Endothelial cell of umbilical vein (primary cell): ENCODE results near the gene RBM17. TPM values are rescaled to one million over a fixed set of nuclear protein-coding genes. Genes with fewer than 3 reads are reported as not detected.

ENCODE experiments used
- BruUV-seq: library from RNA; stranded (reverse); fragments of 400-500 nt; replicated peaks from 2 replicates; lab custom pipeline; 2021; lab: Mats Ljungman, UMichigan
- CTCF ChIA-PET: fragments of 300-600, 350-600 bp; sonication (Branson Sonifier 250); formaldehyde crosslinking; loops from one replicate; lab custom pipeline; 2021; ENCODE audit warnings: antibody characterized with exemption, inconsistent platforms; lab: Charles Lee
- POLR2A ChIA-PET: fragments of 300-600, 350-600 bp; sonication (Branson Sonifier 250); formaldehyde crosslinking; loops from one replicate; lab custom pipeline; 2021; ENCODE audit warnings: antibody characterized with exemption, inconsistent platforms; lab: Charles Lee
- DNase-seq: peaks from one replicate; pipeline ENCODE4 v3.0.0-alpha.2; 2011; ENCODE audit warnings: low read depth, low spot score
- FAIRE-seq: peaks from 2 replicates; lab custom pipeline; 2011; peaks lifted over from hg19 to GRCh38; lab: Jason Lieb, UNC
- H2AFZ ChIP-seq: 2 replicates; pipeline ENCODE4 v1.6.0; 2012; ENCODE audit warnings: low read depth, low read length, control low read depth, inconsistent platforms
- H3K27ac ChIP-seq: 2 replicates; pipeline ENCODE4 v1.5.1; 2011; ENCODE audit warnings: low read depth, mild to moderate bottlenecking, control low read depth, low read length, moderate library complexity; ENCODE audit not compliant: insufficient read depth
- H3K27me3 ChIP-seq, 2 experiments: 2 replicates each; pipeline versions ENCODE4 v1.6.0 to v1.6.1; 2011; ENCODE audit warnings: low read length in 2 of 2, mixed read lengths in 1 of 2; ENCODE audit not compliant: control insufficient read depth in 2 of 2, insufficient read depth in 2 of 2
- H3K36me3 ChIP-seq, 2 experiments: 2 replicates in 1 of 2; 3 replicates in 1 of 2; pipeline ENCODE4 v1.5.1; 2011; ENCODE audit warnings: low read length in 2 of 2, mild to moderate bottlenecking in 1 of 2, moderate library complexity in 1 of 2; ENCODE audit not compliant: control insufficient read depth in 2 of 2, insufficient read depth in 2 of 2; ENCODE audit errors: extremely low read depth in 1 of 2
- H3K4me1 ChIP-seq: 3 replicates; pipeline ENCODE4 v1.5.1; 2011; ENCODE audit warnings: mild to moderate bottlenecking, low read length; ENCODE audit not compliant: control insufficient read depth, insufficient read depth; ENCODE audit errors: extremely low read depth
- H3K4me2 ChIP-seq: 2 replicates; pipeline ENCODE4 v1.6.1; 2011; ENCODE audit warnings: low read length, control low read depth, mixed read lengths; ENCODE audit not compliant: insufficient read depth
- H3K4me3 ChIP-seq, 3 experiments: fragments of 200-600 bp in 1 of 3; sonication (generic), shearing (Covaris generic) in 1 of 3; replicated peaks in 1 of 3; 2 replicates each; pipeline ENCODE4 v1.5.1; 2011 to 2016; ENCODE audit warnings: control low read depth in 3 of 3, low read length in 3 of 3, mild to moderate bottlenecking in 2 of 3, inconsistent platforms in 1 of 3, low read depth in 1 of 3, moderate library complexity in 1 of 3; ENCODE audit not compliant: insufficient read depth in 1 of 3
- H3K79me2 ChIP-seq: 2 replicates; pipeline ENCODE4 v1.6.0; 2012; ENCODE audit warnings: low read length, inconsistent platforms; ENCODE audit not compliant: control insufficient read depth, insufficient read depth
- H3K9ac ChIP-seq: replicated peaks from 2 replicates; pipeline ENCODE3; 2011; ENCODE audit warnings: low read length, control low read depth; ENCODE audit not compliant: insufficient read depth; ENCODE audit errors: extremely low read depth
- H3K9me1 ChIP-seq: replicated peaks from 3 replicates; pipeline ENCODE4 v1.6.0; 2011; ENCODE audit warnings: mild to moderate bottlenecking, low read length; ENCODE audit not compliant: control insufficient read depth, insufficient read depth; ENCODE audit errors: extremely low read depth
- H3K9me3 ChIP-seq: replicated peaks from 2 replicates; pipeline ENCODE4 v1.5.1; 2012; ENCODE audit warnings: low read length, inconsistent platforms; ENCODE audit not compliant: control insufficient read depth, insufficient read depth
- H4K20me1 ChIP-seq: replicated peaks from 2 replicates; pipeline ENCODE3; 2011; ENCODE audit warnings: mild to moderate bottlenecking, low read length; ENCODE audit not compliant: control insufficient read depth, insufficient read depth; ENCODE audit errors: extremely low read depth
- CTCF ChIP-seq, 2 donors: IDR thresholded peaks; 1 replicate in 1 of 2; 2 replicates in 1 of 2; pipeline ENCODE4 v1.5.1; 2011; ENCODE audit warnings: low read length in 2 of 2, mild to moderate bottlenecking in 2 of 2, moderate library complexity in 2 of 2, control low read depth in 1 of 2, inconsistent platforms in 1 of 2, low read depth in 1 of 2; ENCODE audit not compliant: insufficient read depth in 1 of 2; ENCODE audit errors: extremely low read depth in 1 of 2
- EZH2 ChIP-seq: IDR thresholded peaks from 2 replicates; pipeline ENCODE4 v1.6.1; 2012; ENCODE audit warnings: borderline replicate concordance, low read depth, mild to moderate bottlenecking, moderate library complexity, low read length, inconsistent platforms; ENCODE audit not compliant: severe bottlenecking
- FOS ChIP-seq: IDR thresholded peaks from 2 replicates; pipeline ENCODE4 v1.6.1; 2011; ENCODE audit warnings: mild to moderate bottlenecking, low read length, moderate library complexity, borderline replicate concordance; ENCODE audit not compliant: insufficient read depth
- GATA2 ChIP-seq: IDR thresholded peaks from 2 replicates; pipeline ENCODE4 v1.7.0; 2011; ENCODE audit warnings: low read depth, mild to moderate bottlenecking, moderate library complexity, mixed read lengths, low read length; ENCODE audit not compliant: insufficient read length, insufficient read depth
- JUN ChIP-seq: IDR thresholded peaks from 2 replicates; pipeline ENCODE4 v1.6.1; 2011; ENCODE audit warnings: borderline replicate concordance, low read depth; ENCODE audit not compliant: insufficient read length, insufficient read depth
- MAX ChIP-seq: IDR thresholded peaks from 2 replicates; pipeline ENCODE4 v1.6.1; 2011; ENCODE audit not compliant: insufficient read depth, insufficient read length
- POLR2A ChIP-seq: IDR thresholded peaks from 2 replicates; pipeline ENCODE4 v1.6.1; 2012; ENCODE audit warnings: low read depth, mild to moderate bottlenecking, control low read depth, low read length
- POLR2AphosphoS5 ChIP-seq: IDR thresholded peaks from 2 replicates; pipeline ENCODE4 v1.6.1; 2012; ENCODE audit warnings: low read depth, mild to moderate bottlenecking, control low read depth, low read length, moderate library complexity; ENCODE audit not compliant: insufficient read depth
- dilution Hi-C: fragments of 300-500 bp; cut with MboI; formaldehyde crosslinking; loops from one replicate; pipeline ENCODE4 v1.15.0; 2019; ENCODE audit warnings: low sequenced_read_pairs; ENCODE audit not compliant: extremely low pct_ligation_motif_present
- intact Hi-C: fragments of 100-400 bp; cut with micrococcal nuclease; formaldehyde crosslinking; loops from one replicate; pipeline ENCODE4 v1.10.0; 2022
- polyA plus RNA-seq, 4 experiments: library from polyadenylated mRNA; depleted of rRNA in 3 of 4; stranded (reverse) in 3 of 4; unstranded in 1 of 4; fragments of >200 nt; gene quantifications; 2 replicates each; pipeline versions ENCODE4 v1.2.1 to v1.2.3, GENCODE V29; 2011 to 2012; ENCODE audit warnings: missing spikeins in 1 of 4
- total RNA-seq: library from RNA; stranded (reverse); gene quantifications from 2 replicates; pipeline ENCODE4 v1.2.3, GENCODE V29; 2021

Gene RBM17
- total and polyA plus RNA-seq, 2 donors (not counting 3 experiments of a cell fraction or from before 2014, with no cell fraction given): 23.1 to 148 TPM

GRCh38 chr10:6059506-6059905, 29.3 kb upstream of the RBM17 start:
- CTCF ChIA-PET: no interaction called here
- TF ChIP-seq EZH2 (no peak), GATA2 (no peak), POLR2A (no peak), POLR2AphosphoS5 (no peak), FOS (no peak), JUN (no peak), CTCF (IDR thresholded peaks at IDR 0.05; ENCODE audit: extremely low read depth in 1 of 2, insufficient read depth in 1 of 2, low read depth in 1 of 2, low read length in 2 of 2) (no peak), MAX (no peak)
- no peak for FAIRE-seq

More at GRCh38 chr10:6059506-6059905, 29.3 kb upstream of the RBM17 start:
- Histone ChIP-seq H3K9me3 (no peaks in the 10 kb centered on the region), H4K20me1 (no peaks in the 10 kb centered on the region), H3K9ac (no peak overlapping the region), H3K4me1 (no peaks in the 10 kb centered on the region), H2AFZ (no peak overlapping the region), H3K9me1 (no peaks in the 10 kb centered on the region), H3K27me3 (peaks cover 0 to 5% of the 10 kb centered on the region in 2 experiments), H3K27ac (no peak overlapping the region), H3K4me3 (no peak overlapping the region), H3K36me3 (no peaks in the 10 kb centered on the region), H3K4me2 (no peak overlapping the region), H3K79me2 (no peaks in the 10 kb centered on the region)
- POLR2A ChIA-PET: no interaction called here
- dilution Hi-C loops (no loop called here), intact Hi-C loops (no loop called here)
- BruUV-seq: no TSS peak
- DNase-seq: no peak
